GM12874 (cell line): ENCODE results near the gene AATF.

ENCODE experiments used
- CTCF ChIP-seq: IDR thresholded peaks from 2 replicates; pipeline ENCODE4 v1.5.1; 2011; ENCODE audit warnings: low read depth, mild to moderate bottlenecking, control low read depth, low read length, moderate library complexity; ENCODE audit not compliant: insufficient read depth

Gene AATF

GRCh38 chr17:36926226-36926625 lies 22.5 kb upstream of the AATF start:
- TF ChIP-seq CTCF = no peak

GRCh38 chr17:36926701-36927100 lies 22.1 kb upstream of the AATF start:
- TF ChIP-seq CTCF = no peak

GRCh38 chr17:36928471-36929345 lies 20.0 kb upstream of the AATF start:
- no peak for TF ChIP-seq CTCF

GRCh38 chr17:36929851-36930582 lies 18.7 kb upstream of the AATF start:
- TF ChIP-seq CTCF = no peak

GRCh38 chr17:36930583-36930900 lies 18.2 kb upstream of the AATF start:
- TF ChIP-seq CTCF = no peak

- no peak for TF ChIP-seq CTCF
Measured at GRCh38 chr17:36931096-36931696, 17.6 kb upstream of the AATF start.

- TF ChIP-seq CTCF = no peak
Measured at GRCh38 chr17:36931697-36932382, 16.9 kb upstream of the AATF start.
